Left lung (tissue), 10 donors: ENCODE results near the gene MORN1. TPM values are rescaled to one million over a fixed set of nuclear protein-coding genes. Genes with fewer than 3 reads are reported as not detected.

Experiments
- ATAC-seq: fragments of 200-7000 bp; cut with Tn5 transposase; one replicate; pipeline ENCODE4 v1.9.1; 2020; ENCODE audit warnings: moderate library complexity
- DNase-seq, 4 donors: peaks; one replicate each; pipeline ENCODE4 v3.0.0-alpha.2; 2013 to 2020
- H3K27ac ChIP-seq, 2 donors: fragments of 200-600 bp; sonication (generic) in 1 of 2; one replicate each; pipeline versions ENCODE4 v1.5.0 to v1.8.0; 2020 to 2021
- H3K27me3 ChIP-seq, 2 donors: fragments of 200-600 bp; sonication (generic) in 1 of 2; one replicate each; pipeline versions ENCODE4 v1.5.0 to v1.8.0; 2020 to 2021
- H3K36me3 ChIP-seq, 2 donors: fragments of 200-600 bp; sonication (generic) in 1 of 2; one replicate each; pipeline versions ENCODE4 v1.5.0 to v1.8.0; 2020 to 2021
- H3K4me1 ChIP-seq, 2 donors: fragments of 200-600 bp; one replicate each; pipeline ENCODE4 v1.8.0; 2021
- H3K4me3 ChIP-seq, 2 donors: fragments of 200-600 bp; sonication (generic) in 1 of 2; one replicate each; pipeline versions ENCODE4 v1.5.0 to v1.8.0; 2020 to 2021; ENCODE audit warnings: mild to moderate bottlenecking in 1 of 2
- H3K9me3 ChIP-seq, 2 donors: fragments of 200-600 bp; sonication (generic) in 1 of 2; one replicate each; pipeline versions ENCODE4 v1.5.0 to v1.8.0; 2020 to 2021
- CTCF ChIP-seq, 2 donors: fragments of 200-600 bp; sonication (generic) in 1 of 2; IDR thresholded peaks; one replicate each; pipeline versions ENCODE4 v1.5.0 to v1.8.0; 2021; ENCODE audit warnings: antibody characterized with exemption in 2 of 2
- intact Hi-C, 2 donors: fragments of 100-400 bp; cut with DNase I; formaldehyde crosslinking; loops; one replicate each; pipeline versions ENCODE4 v1.11.2 to v1.14.2; 2022
- polyA plus RNA-seq, 6 donors: library from polyadenylated mRNA; unstranded; fragments of 120-200 nt; gene quantifications; one replicate each; pipeline ENCODE4 v1.2.1, GENCODE V29; 2013; ENCODE audit not compliant: insufficient read length in 6 of 6
- total RNA-seq, 2 donors: library from RNA; stranded (reverse); fragmentation: NEBNext Ultra II Directional; extraction: Animal tissue kit (Norgen Biotek cat#: 25700); gene quantifications; one replicate each; pipeline ENCODE4 v1.2.1, GENCODE V29; 2021
- donor health status: DM: no; HTN: yes; CAD: no.
- donor health status: DM: no; HTN: no; CAD: no.

MORN1 gene
- total and polyA plus RNA-seq, 8 donors, result 7.5 to 17.8 (median 14.1) TPM

- no peaks in the 10 kb centered on the region for H3K36me3 ChIP-seq
- TF ChIP-seq CTCF (IDR thresholded peaks at IDR 0.05), result no peak
- ATAC-seq, result no peak
- peak in 1 of 4 donors; percentile 53 for DNase-seq
- H3K27ac ChIP-seq, result no peak overlapping the region
- no peaks in the 10 kb centered on the region for H3K9me3 ChIP-seq
- peaks cover 0 to 10% of the 10 kb centered on the region in 2 donors for H3K27me3 ChIP-seq
- intact Hi-C loops, result no loop called here
- H3K4me1 ChIP-seq, result no peaks in the 10 kb centered on the region
- no peak overlapping the region for H3K4me3 ChIP-seq
Measured at GRCh38 chr1:2340086-2340917, 51.1 kb downstream of the MORN1 start.

GRCh38 chr1:2339206-2340085 is 51.9 kb downstream of the MORN1 start:
- ATAC-seq (no peak), DNase-seq (peak in 1 of 4 donors; percentile 81)
- peaks cover 0 to 10% of the 10 kb centered on the region in 2 donors for H3K27me3 ChIP-seq
- TF ChIP-seq CTCF (IDR thresholded peaks at IDR 0.05), result no peak
- H3K4me3 ChIP-seq, result no peak overlapping the region
- H3K4me1 ChIP-seq, result no peaks in the 10 kb centered on the region
- H3K36me3 ChIP-seq, result no peaks in the 10 kb centered on the region
- intact Hi-C loops, result no loop called here
- no peak overlapping the region for H3K27ac ChIP-seq
- H3K9me3 ChIP-seq, result no peaks in the 10 kb centered on the region

- ATAC-seq (no peak), DNase-seq (no peak)
- TF ChIP-seq CTCF (IDR thresholded peaks at IDR 0.05), result no peak
- Histone ChIP-seq H3K4me3 (no peak overlapping the region), H3K4me1 (no peaks in the 10 kb centered on the region), H3K27me3 (peaks cover 0 to 10% of the 10 kb centered on the region in 2 donors), H3K9me3 (no peaks in the 10 kb centered on the region), H3K36me3 (no peaks in the 10 kb centered on the region), H3K27ac (no peak overlapping the region)
- intact Hi-C loops, result no loop called here
Measured at GRCh38 chr1:2337501-2337900, 53.9 kb downstream of the MORN1 start.

GRCh38 chr1:2337081-2337480 is 54.3 kb downstream of the MORN1 start:
- no peak for TF ChIP-seq CTCF (IDR thresholded peaks at IDR 0.05)
- peaks cover 0 to 10% of the 10 kb centered on the region in 2 donors for H3K27me3 ChIP-seq
- ATAC-seq (no peak), DNase-seq (no peak)
- H3K4me3 ChIP-seq, result no peak overlapping the region
- H3K4me1 ChIP-seq, result no peaks in the 10 kb centered on the region
- no peaks in the 10 kb centered on the region for H3K9me3 ChIP-seq
- no peaks in the 10 kb centered on the region for H3K36me3 ChIP-seq
- H3K27ac ChIP-seq, result no peak overlapping the region
- intact Hi-C loops, result no loop called here

GRCh38 chr1:2336499-2336898 is 54.9 kb downstream of the MORN1 start:
- no peaks in the 10 kb centered on the region for H3K4me1 ChIP-seq
- no peak overlapping the region for H3K4me3 ChIP-seq
- no peak for TF ChIP-seq CTCF (IDR thresholded peaks at IDR 0.05)
- intact Hi-C loops, result no loop called here
- DNase-seq (no peak), ATAC-seq (no peak)
- H3K27ac ChIP-seq, result no peak overlapping the region
- peaks cover 0 to 10% of the 10 kb centered on the region in 2 donors for H3K27me3 ChIP-seq
- H3K36me3 ChIP-seq, result no peaks in the 10 kb centered on the region
- no peaks in the 10 kb centered on the region for H3K9me3 ChIP-seq
